IMR-90 (cell line): ENCODE results near the gene PDZD2. TPM values are rescaled to one million over a fixed set of nuclear protein-coding genes. Genes with fewer than 3 reads are reported as not detected.

Experiments
- ATAC-seq: fragments of 200-7000 bp; cut with Tn5 transposase; 2 replicates; pipeline ENCODE4 v1.9.1; 2020; ENCODE audit warnings: low read depth, mild to moderate bottlenecking, moderate library complexity
- BruUV-seq: library from RNA; stranded (reverse); fragments of 400-500 nt; replicated peaks from 2 replicates; lab custom pipeline; 2021; lab: Mats Ljungman, UMichigan
- CTCF ChIA-PET: fragments of 300-600 bp; formaldehyde crosslinking; extraction: SDS; loops from one replicate; lab custom pipeline; 2021; ENCODE audit warnings: antibody characterized with exemption; lab: Yijun Ruan, JAX
- POLR2A ChIA-PET: fragments of 300-600 bp; sonication (Branson Sonifier 250); formaldehyde crosslinking; loops from one replicate; lab custom pipeline; 2022; ENCODE audit warnings: antibody characterized with exemption; ENCODE audit not compliant: unreplicated experiment; lab: Charles Lee
- DNase-seq: peaks from one replicate; pipeline ENCODE4 v3.0.0; 2013
- H2AFZ ChIP-seq: replicated peaks from 2 replicates; pipeline ENCODE3; 2013; ENCODE audit warnings: low read length, mild to moderate bottlenecking; ENCODE audit not compliant: poor library complexity
- H2AK5ac ChIP-seq: 2 replicates; pipeline ENCODE4 v1.6.1; 2013; ENCODE audit warnings: low read depth, low read length, inconsistent platforms
- H2AK9ac ChIP-seq: replicated peaks from 2 replicates; pipeline ENCODE3; 2013; ENCODE audit warnings: mild to moderate bottlenecking, low read depth, low read length, moderate library complexity; ENCODE audit not compliant: poor library complexity
- H2BK120ac ChIP-seq: 2 replicates; pipeline ENCODE4 v1.6.1; 2013; ENCODE audit warnings: low read depth, low read length, inconsistent platforms
- H2BK15ac ChIP-seq: 3 replicates; pipeline ENCODE4 v1.6.1; 2013; ENCODE audit warnings: low read depth, low read length, inconsistent platforms
- H2BK20ac ChIP-seq: 2 replicates; pipeline ENCODE4 v1.6.1; 2013; ENCODE audit warnings: low read depth, mild to moderate bottlenecking, inconsistent platforms, low read length, moderate library complexity
- H2BK5ac ChIP-seq: 2 replicates; pipeline ENCODE4 v1.6.1; 2013; ENCODE audit warnings: mild to moderate bottlenecking, low read depth, low read length, inconsistent platforms; ENCODE audit not compliant: poor library complexity, severe bottlenecking
- H3K14ac ChIP-seq: replicated peaks from 2 replicates; pipeline ENCODE4 v1.6.1; 2013; ENCODE audit warnings: low read depth, low read length, inconsistent platforms
- H3K18ac ChIP-seq: 2 replicates; pipeline ENCODE4 v1.6.1; 2013; ENCODE audit warnings: low read depth, low read length, control low read depth
- H3K23ac ChIP-seq: 2 replicates; pipeline ENCODE4 v1.6.1; 2013; ENCODE audit warnings: low read depth, low read length, inconsistent platforms
- H3K27ac ChIP-seq: 2 replicates; pipeline ENCODE4 v1.5.1; 2013; ENCODE audit warnings: mild to moderate bottlenecking, control low read depth, low read length; ENCODE audit not compliant: insufficient read depth
- H3K27me3 ChIP-seq: 2 replicates; pipeline ENCODE4 v1.6.1; 2013; ENCODE audit warnings: low read length; ENCODE audit not compliant: control insufficient read depth, insufficient read depth
- H3K36me3 ChIP-seq: 2 replicates; pipeline ENCODE4 v1.6.1; 2013; ENCODE audit warnings: low read length, mixed read lengths; ENCODE audit not compliant: control insufficient read depth, insufficient read depth
- H3K4ac ChIP-seq: 2 replicates; pipeline ENCODE4 v1.6.1; 2013; ENCODE audit warnings: low read depth, low read length, inconsistent platforms
- H3K4me1 ChIP-seq: 2 replicates; pipeline ENCODE4 v1.6.1; 2013; ENCODE audit warnings: low read length, mixed read lengths; ENCODE audit not compliant: control insufficient read depth, insufficient read depth
- H3K4me2 ChIP-seq: 2 replicates; pipeline ENCODE4 v1.6.1; 2013; ENCODE audit warnings: low read depth, mild to moderate bottlenecking, control low read depth, low read length, moderate library complexity
- H3K4me3 ChIP-seq: 2 replicates; pipeline ENCODE4 v1.5.1; 2013; ENCODE audit warnings: low read depth, mild to moderate bottlenecking, control low read depth, low read length, moderate library complexity; ENCODE audit not compliant: insufficient read depth
- H3K56ac ChIP-seq: 2 replicates; pipeline ENCODE4 v1.6.1; 2013; ENCODE audit warnings: low read length, inconsistent platforms; ENCODE audit not compliant: insufficient read depth; ENCODE audit errors: extremely low read depth
- H3K79me1 ChIP-seq, 2 experiments: 2 replicates each; pipeline ENCODE4 v1.6.1; 2013; ENCODE audit warnings: low read length in 2 of 2, inconsistent platforms in 1 of 2, low read depth in 1 of 2
- H3K9ac ChIP-seq: 2 replicates; pipeline ENCODE4 v1.6.1; 2013; ENCODE audit warnings: low read depth, low read length, control low read depth
- H3K9me1 ChIP-seq: 2 replicates; pipeline ENCODE4 v1.6.1; 2013; ENCODE audit warnings: low read length, inconsistent platforms; ENCODE audit not compliant: insufficient read depth
- H3K9me3 ChIP-seq: 2 replicates; pipeline ENCODE4 v1.6.1; 2013; ENCODE audit warnings: low read length; ENCODE audit not compliant: control insufficient read depth, insufficient read depth
- H4K20me1 ChIP-seq: 2 replicates; pipeline ENCODE4 v1.6.1; 2013; ENCODE audit warnings: low read length, inconsistent platforms; ENCODE audit not compliant: insufficient read depth
- H4K5ac ChIP-seq: 2 replicates; pipeline ENCODE4 v1.6.1; 2013; ENCODE audit warnings: mild to moderate bottlenecking, low read depth, low read length, control low read depth
- H4K8ac ChIP-seq, 2 experiments: 2 replicates each; pipeline ENCODE4 v1.6.1; 2013; ENCODE audit warnings: low read depth in 2 of 2, low read length in 2 of 2, control low read depth in 1 of 2, inconsistent platforms in 1 of 2
- H4K91ac ChIP-seq: 2 replicates; pipeline ENCODE4 v1.6.1; 2013; ENCODE audit warnings: low read depth, low read length, inconsistent platforms; ENCODE audit not compliant: insufficient read depth
- BHLHE40 ChIP-seq: fragments of 150-350 bp; IDR thresholded peaks from 2 replicates; pipeline ENCODE4 v1.6.1; 2016; ENCODE audit warnings: mild to moderate bottlenecking, low read depth, low read length
- CEBPB ChIP-seq: IDR thresholded peaks from 2 replicates; pipeline ENCODE4 v1.6.1; 2012; ENCODE audit warnings: low read depth, low read length, improper control_type of control experiment
- CHD1 ChIP-seq: IDR thresholded peaks from 2 replicates; pipeline ENCODE4 v1.6.1; 2012; ENCODE audit warnings: low read depth, low read length, improper control_type of control experiment
- CTCF ChIP-seq: conservative IDR thresholded peaks from 2 replicates; pipeline ENCODE4 v1.5.1; 2012; ENCODE audit warnings: mild to moderate bottlenecking, low read depth, low read length, improper control_type of control experiment
- MAZ ChIP-seq: IDR thresholded peaks from 2 replicates; pipeline ENCODE4 v1.6.1; 2012; ENCODE audit warnings: low read depth, mild to moderate bottlenecking, low read length, improper control_type of control experiment, moderate library complexity, borderline replicate concordance
- RAD21 ChIP-seq: IDR thresholded peaks from 2 replicates; pipeline ENCODE4 v1.6.1; 2012; ENCODE audit warnings: low read length, improper control_type of control experiment
- RCOR1 ChIP-seq: IDR thresholded peaks from 2 replicates; pipeline ENCODE4 v1.6.1; 2012; ENCODE audit warnings: mild to moderate bottlenecking, low read length, improper control_type of control experiment; ENCODE audit not compliant: insufficient replicate concordance
- RFX5 ChIP-seq: IDR thresholded peaks from 2 replicates; pipeline ENCODE4 v1.8.0; 2012; ENCODE audit warnings: low read depth, mild to moderate bottlenecking, low read length, moderate library complexity
- WGBS, 2 experiments: methylation state at CpG; one replicate each; pipeline versions ENCODE4 v1.1.5 to v1.1.7; 2013; ENCODE audit warnings: missing lambda C conversion rate in 2 of 2; ENCODE audit not compliant: insufficient read length in 1 of 2; ENCODE audit errors: extremely low coverage in 2 of 2; 5-methylcytosine and 5-hydroxymethylcytosine counted together
- dilution Hi-C: fragments of 300-500 bp; cut with HindIII; formaldehyde crosslinking; loops from one replicate; pipeline ENCODE4 v1.14.3; 2018; ENCODE audit warnings: low sequenced_read_pairs; ENCODE audit not compliant: unreplicated experiment
- in situ Hi-C: fragments of 300-500 bp; cut with MboI; formaldehyde crosslinking; loops from 3 replicates; pipeline ENCODE4 v1.14.3; 2019; ENCODE audit warnings: low sequenced_read_pairs, inconsistent platforms, mixed read lengths
- intact Hi-C: fragments of 100-400 bp; cut with micrococcal nuclease; formaldehyde crosslinking; loops from 2 replicates; pipeline ENCODE4 v1.10.0; 2022
- polyA plus RNA-seq, 3 experiments: library from polyadenylated mRNA; depleted of rRNA; stranded (reverse); fragments of >200 nt; gene quantifications; 2 replicates each; pipeline ENCODE4 v1.2.3, GENCODE V29; 2012; ENCODE audit warnings: low replicate concordance in 1 of 3
- total RNA-seq: library from RNA; depleted of rRNA; stranded (reverse); fragments of >200 nt; gene quantifications from 2 replicates; pipeline ENCODE4 v1.2.3, GENCODE V29; 2012

The PDZD2 gene
- total and polyA plus RNA-seq, 2 of the 4 experiments (the other 2 are of a cell fraction): under 0.01 to 0.02 TPM

GRCh38 chr5:32059761-32060530 lies 421.0 kb downstream of the PDZD2 start:
- BruUV-seq: no TSS peak

More at GRCh38 chr5:32059761-32060530, 421.0 kb downstream of the PDZD2 start:
- DNase-seq (no peak), ATAC-seq (no peak)
- H2BK120ac ChIP-seq: no peak overlapping the region
- H3K36me3 ChIP-seq: no peaks in the 10 kb centered on the region
- WGBS, 2 experiments: no CpG with 5 or more reads among the region's 4 CpGs
- H3K9me1 ChIP-seq: no peaks in the 10 kb centered on the region
- no peaks in the 10 kb centered on the region for H3K4me1 ChIP-seq
- no peaks in the 10 kb centered on the region for H3K79me1 ChIP-seq
- no peak overlapping the region for H2BK15ac ChIP-seq
- H4K8ac ChIP-seq: no peak overlapping the region
- H3K9ac ChIP-seq: no peak overlapping the region
- no peak overlapping the region for H3K27ac ChIP-seq
- no peak overlapping the region for H3K56ac ChIP-seq
- no peak overlapping the region for H2AK9ac ChIP-seq
- CTCF ChIA-PET: no interaction called here
- no peak overlapping the region for H3K4me3 ChIP-seq
- no peak overlapping the region for H3K23ac ChIP-seq
- H3K4ac ChIP-seq: no peak overlapping the region
- peaks cover 19% of the 10 kb centered on the region for H3K27me3 ChIP-seq
- no peak overlapping the region for H2BK5ac ChIP-seq
- no peak overlapping the region for H4K91ac ChIP-seq
- H2BK20ac ChIP-seq: no peak overlapping the region
- in situ Hi-C loops: no loop called here
- H3K18ac ChIP-seq: no peak overlapping the region
- H3K14ac ChIP-seq: no peak overlapping the region
- dilution Hi-C loops: loop anchor here (25.0 kb wide), 1 partner anchor 223 kb away; no protein-coding TSS in a partner anchor
- no peak overlapping the region for H2AK5ac ChIP-seq
- no peaks in the 10 kb centered on the region for H4K20me1 ChIP-seq
- no peaks in the 10 kb centered on the region for H3K9me3 ChIP-seq
- intact Hi-C loops: no loop called here
- POLR2A ChIA-PET: no interaction called here
- no peak overlapping the region for H3K4me2 ChIP-seq
- TF ChIP-seq BHLHE40 (no peak), RAD21 (no peak), CEBPB (no peak), CTCF (no peak), RFX5 (no peak), CHD1 (no peak), MAZ (no peak), RCOR1 (no peak)
- no peak overlapping the region for H4K5ac ChIP-seq
- H2AFZ ChIP-seq: no peak overlapping the region
